ENCODE data around the gene LEMD2. TPM values are rescaled to one million over a fixed set of nuclear protein-coding genes. Genes with fewer than 3 reads are reported as not detected.

LEMD2 gene
- total and polyA plus RNA-seq, 2 donors (not counting 3 experiments of a cell fraction or from before 2014, with no cell fraction given): 61.1 to 81.8 TPM

DNA sequence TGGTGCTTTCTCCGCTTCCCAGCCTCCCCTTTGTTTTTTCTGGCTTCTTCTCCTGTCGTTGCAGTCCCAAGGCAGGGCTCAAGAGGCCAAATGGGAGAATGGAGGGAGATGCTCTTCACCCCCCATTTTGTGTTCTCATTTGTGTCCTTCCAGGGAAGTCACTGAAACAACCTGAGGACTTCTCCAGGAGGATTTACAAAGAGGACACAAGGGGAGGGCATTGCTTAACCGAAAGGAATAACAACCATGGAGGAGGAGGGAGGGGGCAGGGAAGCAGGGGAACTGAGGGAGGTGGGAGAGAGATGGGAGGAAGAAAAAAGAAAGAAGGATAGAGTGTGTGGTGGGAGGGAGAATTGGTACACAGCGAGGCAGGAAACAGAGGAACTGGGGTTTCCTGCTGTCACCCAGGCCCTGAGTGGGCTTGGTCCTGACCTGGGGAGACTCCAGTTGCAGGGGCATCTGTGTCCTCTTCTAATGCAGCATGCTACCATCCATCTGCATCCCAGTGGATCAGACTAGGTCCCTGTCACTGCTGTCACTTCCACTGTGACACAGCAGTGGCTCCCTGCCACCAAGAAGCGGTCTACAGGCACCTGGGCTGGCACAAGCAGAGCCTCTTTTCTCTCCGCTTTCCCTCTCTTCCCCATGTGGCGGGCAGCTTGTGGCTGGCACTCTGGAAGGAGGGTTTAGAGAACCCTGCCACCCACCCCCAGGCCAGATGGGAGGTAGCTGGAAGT is 32.0 kb upstream of the LEMD2 start:
- TF ChIP-seq, protein P1, sequence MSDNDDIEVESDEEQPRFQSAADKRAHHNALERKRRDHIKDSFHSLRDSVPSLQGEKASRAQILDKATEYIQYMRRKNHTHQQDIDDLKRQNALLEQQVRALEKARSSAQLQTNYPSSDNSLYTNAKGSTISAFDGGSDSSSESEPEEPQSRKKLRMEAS (IDR thresholded peaks at IDR 0.05; ENCODE audit: insufficient read depth, insufficient read length): no peak
- TF ChIP-seq GATA2 (IDR thresholded peaks at IDR 0.05; ENCODE audit: insufficient read depth, insufficient read length, low read depth, low read length): no peak
- no peak for TF ChIP-seq POLR2AphosphoS5 (IDR thresholded peaks at IDR 0.05; ENCODE audit: insufficient read depth, low read depth, low read length)
- no peak for TF ChIP-seq FOS (IDR thresholded peaks at IDR 0.05; ENCODE audit: borderline replicate concordance, insufficient read depth, low read length)
- TF ChIP-seq, protein P2, sequence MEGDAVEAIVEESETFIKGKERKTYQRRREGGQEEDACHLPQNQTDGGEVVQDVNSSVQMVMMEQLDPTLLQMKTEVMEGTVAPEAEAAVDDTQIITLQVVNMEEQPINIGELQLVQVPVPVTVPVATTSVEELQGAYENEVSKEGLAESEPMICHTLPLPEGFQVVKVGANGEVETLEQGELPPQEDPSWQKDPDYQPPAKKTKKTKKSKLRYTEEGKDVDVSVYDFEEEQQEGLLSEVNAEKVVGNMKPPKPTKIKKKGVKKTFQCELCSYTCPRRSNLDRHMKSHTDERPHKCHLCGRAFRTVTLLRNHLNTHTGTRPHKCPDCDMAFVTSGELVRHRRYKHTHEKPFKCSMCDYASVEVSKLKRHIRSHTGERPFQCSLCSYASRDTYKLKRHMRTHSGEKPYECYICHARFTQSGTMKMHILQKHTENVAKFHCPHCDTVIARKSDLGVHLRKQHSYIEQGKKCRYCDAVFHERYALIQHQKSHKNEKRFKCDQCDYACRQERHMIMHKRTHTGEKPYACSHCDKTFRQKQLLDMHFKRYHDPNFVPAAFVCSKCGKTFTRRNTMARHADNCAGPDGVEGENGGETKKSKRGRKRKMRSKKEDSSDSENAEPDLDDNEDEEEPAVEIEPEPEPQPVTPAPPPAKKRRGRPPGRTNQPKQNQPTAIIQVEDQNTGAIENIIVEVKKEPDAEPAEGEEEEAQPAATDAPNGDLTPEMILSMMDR (IDR thresholded peaks at IDR 0.05; ENCODE audit: extremely low read depth in 1 of 2, insufficient read depth in 1 of 2, low read depth in 1 of 2, low read length in 2 of 2): no peak
- no peak for TF ChIP-seq MYC (IDR thresholded peaks at IDR 0.05; ENCODE audit: low read depth, low read length)
- TF ChIP-seq EZH2 (IDR thresholded peaks at IDR 0.05; ENCODE audit: borderline replicate concordance, low read depth, low read length, severe bottlenecking): no peak
- no peak for TF ChIP-seq JUN (IDR thresholded peaks at IDR 0.05; ENCODE audit: borderline replicate concordance, insufficient read depth, insufficient read length, low read depth)
- TF ChIP-seq POLR2A (IDR thresholded peaks at IDR 0.05; ENCODE audit: low read depth, low read length): no peak
- Histone ChIP-seq H4K20me1 (replicated peaks; ENCODE audit: control insufficient read depth, extremely low read depth, insufficient read depth, low read length) (no peaks in the 10 kb centered on the region), H3K9me3 (replicated peaks; ENCODE audit: control insufficient read depth, insufficient read depth, low read length) (no peaks in the 10 kb centered on the region), H3K9ac (replicated peaks; ENCODE audit: extremely low read depth, insufficient read depth, low read length) (no peak overlapping the region), H3K27ac (ENCODE audit: insufficient read depth, low read depth, low read length) (no peak overlapping the region), H3K79me2 (ENCODE audit: control insufficient read depth, insufficient read depth, low read length) (no peaks in the 10 kb centered on the region), H3K4me1 (ENCODE audit: control insufficient read depth, extremely low read depth, insufficient read depth, low read length) (peaks cover 6% of the 10 kb centered on the region), H3K9me1 (replicated peaks; ENCODE audit: control insufficient read depth, extremely low read depth, insufficient read depth, low read length) (no peaks in the 10 kb centered on the region), H3K4me3 (replicated peaks in 1 of 3; ENCODE audit: insufficient read depth in 1 of 3, low read depth in 1 of 3, low read length in 3 of 3) (no peak overlapping the region), H3K27me3 (ENCODE audit: control insufficient read depth in 2 of 2, insufficient read depth in 2 of 2, low read length in 2 of 2) (peaks cover 0 to 4% of the 10 kb centered on the region in 2 experiments), H2AFZ (ENCODE audit: low read depth, low read length) (no peak overlapping the region), H3K36me3 (ENCODE audit: control insufficient read depth in 2 of 2, extremely low read depth in 1 of 2, insufficient read depth in 2 of 2, low read length in 2 of 2) (no peaks in the 10 kb centered on the region), H3K4me2 (ENCODE audit: insufficient read depth, low read length) (no peak overlapping the region)
- no TSS peak for BruUV-seq (replicated peaks)
- DNase-seq (ENCODE audit: low read depth, low spot score): no peak
- dilution Hi-C loops (cut with MboI; ENCODE audit: extremely low pct_ligation_motif_present, low sequenced_read_pairs): no loop called here
- POLR2A ChIA-PET: no interaction called here
- intact Hi-C loops (cut with micrococcal nuclease): no loop called here
- CTCF ChIA-PET: interaction anchor here (1.6 kb wide), 1 partner anchor 14 kb away, joined by 4 read pairs; no protein-coding TSS in a partner anchor
- no peak for FAIRE-seq
